CD14-positive monocyte (primary cell): ENCODE results near the gene CCDC78. TPM values are rescaled to one million over a fixed set of nuclear protein-coding genes. Genes with fewer than 3 reads are reported as not detected.

ENCODE experiments used
- DNase-seq, 3 donors: peaks; one replicate each; pipeline ENCODE4 v3.0.0-alpha.2; 2011 to 2022
- H2AFZ ChIP-seq: 2 replicates; pipeline ENCODE4 v1.6.0; 2012; ENCODE audit warnings: mild to moderate bottlenecking, low read depth, low read length, inconsistent platforms; ENCODE audit not compliant: insufficient read depth, poor library complexity, severe bottlenecking
- H3K27ac ChIP-seq, 2 donors: 1 replicate in 1 of 2; 2 replicates in 1 of 2; pipeline ENCODE4 v1.5.1; 2012 to 2013; ENCODE audit warnings: low read length in 2 of 2, control low read depth in 1 of 2, inconsistent platforms in 1 of 2, low read depth in 1 of 2, mild to moderate bottlenecking in 1 of 2
- H3K27me3 ChIP-seq, 2 donors: one replicate each; pipeline versions ENCODE4 v1.6.0 to v1.6.1; 2011 to 2013; ENCODE audit warnings: low read length in 2 of 2; ENCODE audit not compliant: control insufficient read depth in 2 of 2, insufficient read depth in 2 of 2
- H3K36me3 ChIP-seq, 2 donors: replicated peaks in 1 of 2; 1 replicate in 1 of 2; 2 replicates in 1 of 2; pipeline versions ENCODE4 v1.5.1 to v1.6.1; 2012 to 2013; ENCODE audit warnings: low read length in 2 of 2, control low read depth in 1 of 2, inconsistent platforms in 1 of 2, mild to moderate bottlenecking in 1 of 2; ENCODE audit not compliant: insufficient read depth in 2 of 2, control insufficient read depth in 1 of 2
- H3K4me1 ChIP-seq, 2 donors: 1 replicate in 1 of 2; 2 replicates in 1 of 2; pipeline versions ENCODE4 v1.5.1 to v1.6.1; 2012 to 2013; ENCODE audit warnings: low read length in 2 of 2, control low read depth in 1 of 2, inconsistent platforms in 1 of 2, mild to moderate bottlenecking in 1 of 2, moderate library complexity in 1 of 2; ENCODE audit not compliant: insufficient read depth in 2 of 2, control insufficient read depth in 1 of 2
- H3K4me2 ChIP-seq: replicated peaks from 2 replicates; pipeline ENCODE3; 2012; ENCODE audit warnings: low read length, moderate library complexity, mild to moderate bottlenecking; ENCODE audit not compliant: poor library complexity, severe bottlenecking; ENCODE audit errors: extremely low read depth
- H3K4me3 ChIP-seq, 3 experiments: fragments of 200-600 bp in 1 of 3; sonication (generic) in 1 of 3; replicated peaks in 1 of 3; 1 replicate in 2 of 3; 2 replicates in 1 of 3; pipeline ENCODE4 v1.5.1; 2011 to 2013; ENCODE audit warnings: low read length in 3 of 3, mild to moderate bottlenecking in 3 of 3, control low read depth in 2 of 3, low read depth in 2 of 3, inconsistent platforms in 1 of 3, moderate library complexity in 1 of 3
- H3K79me2 ChIP-seq: 2 replicates; pipeline ENCODE4 v1.6.0; 2012; ENCODE audit warnings: mild to moderate bottlenecking, control low read depth, inconsistent platforms, low read length, moderate library complexity; ENCODE audit not compliant: insufficient read depth
- H3K9ac ChIP-seq: 2 replicates; pipeline ENCODE4 v1.6.0; 2017; ENCODE audit warnings: low read length, mild to moderate bottlenecking; ENCODE audit not compliant: insufficient read depth, poor library complexity, severe bottlenecking
- H3K9me3 ChIP-seq, 2 donors: replicated peaks in 1 of 2; 1 replicate in 1 of 2; 2 replicates in 1 of 2; pipeline versions ENCODE4 v1.5.1 to v1.6.1; 2012 to 2013; ENCODE audit warnings: low read length in 2 of 2, control low read depth in 1 of 2; ENCODE audit not compliant: control insufficient read depth in 1 of 2, insufficient read depth in 1 of 2
- H4K20me1 ChIP-seq: 2 replicates; pipeline ENCODE4 v1.6.0; 2012; ENCODE audit warnings: mild to moderate bottlenecking, low read length, control low read depth, moderate library complexity; ENCODE audit not compliant: insufficient read depth
- H3K27ac Mint-ChIP-seq, 7 donors: one replicate each; pipeline ENCODE4 v1.8.0; 2020; ENCODE audit warnings: mild to moderate bottlenecking in 7 of 7, mixed read lengths in 7 of 7, moderate library complexity in 6 of 7, inconsistent platforms in 2 of 7
- H3K27me3 Mint-ChIP-seq, 3 donors: one replicate each; pipeline ENCODE4 v1.8.0; 2021 to 2022; ENCODE audit warnings: low read depth in 3 of 3, mild to moderate bottlenecking in 3 of 3, mixed read lengths in 3 of 3, moderate library complexity in 3 of 3, inconsistent platforms in 1 of 3
- H3K36me3 Mint-ChIP-seq, 2 donors: one replicate each; pipeline ENCODE4 v1.8.0; 2020; ENCODE audit warnings: mixed read lengths in 2 of 2, inconsistent platforms in 1 of 2, mild to moderate bottlenecking in 1 of 2
- H3K4me1 Mint-ChIP-seq: one replicate; pipeline ENCODE4 v1.8.0; 2020; ENCODE audit warnings: mild to moderate bottlenecking, mixed read lengths
- H3K4me3 Mint-ChIP-seq, 2 donors: one replicate each; pipeline ENCODE4 v1.8.0; 2020; ENCODE audit warnings: mild to moderate bottlenecking in 2 of 2, mixed read lengths in 2 of 2, moderate library complexity in 1 of 2
- H3K9me3 Mint-ChIP-seq, 7 donors: one replicate each; pipeline ENCODE4 v1.8.0; 2020 to 2022; ENCODE audit warnings: mixed read lengths in 7 of 7, mild to moderate bottlenecking in 6 of 7, moderate library complexity in 6 of 7, inconsistent platforms in 2 of 7
- whole genome bisulfite sequencing: methylation state at CpG from one replicate; pipeline ENCODE4 v1.1.5; 2013; ENCODE audit warnings: missing lambda C conversion rate; ENCODE audit not compliant: insufficient coverage; 5-methylcytosine and 5-hydroxymethylcytosine counted together
- intact Hi-C, 2 donors: fragments of 100-400 bp; cut with micrococcal nuclease; formaldehyde crosslinking; loops; one replicate each; pipeline versions ENCODE4 v1.15.0 to v1.15.1; 2023
- polyA plus RNA-seq, 3 donors: library from polyadenylated mRNA; depleted of rRNA in 1 of 3; unstranded in 2 of 3; stranded (reverse) in 1 of 3; fragments of 300-500 nt in 2 of 3; fragments of >200 nt in 1 of 3; fragmentation: Illumina TruSeq in 2 of 3; gene quantifications; 1 replicate in 2 of 3; 2 replicates in 1 of 3; pipeline ENCODE4 v1.2.3, GENCODE V29; 2012 to 2021
- TF ChIP-seq, protein P1 (sequence below): fragments of 200-600 bp; IDR thresholded peaks from one replicate; pipeline ENCODE4 v1.8.0; 2022; ENCODE audit warnings: antibody characterized with exemption, mild to moderate bottlenecking

CCDC78 gene
- polyA plus RNA-seq, 3 donors = 0.96 TPM; not detected in 2

- peak overlapping the region; percentile 66 to 78 for H3K4me3 Mint-ChIP-seq
- Histone ChIP-seq H3K9me3 (no peaks in the 10 kb centered on the region), H3K4me1 (peaks cover 38 to 64% of the 10 kb centered on the region in 2 donors), H4K20me1 (peaks cover 32% of the 10 kb centered on the region), H3K4me3 (peak overlapping the region; percentile 32 to 78 (median 36)), H3K36me3 (peaks cover 20 to 21% of the 10 kb centered on the region in 2 donors), H3K4me2 (peak overlapping the region; percentile 86), H3K79me2 (peaks cover 33% of the 10 kb centered on the region), H3K27me3 (no peaks in the 10 kb centered on the region), H2AFZ (peak overlapping the region; percentile 76), H3K9ac (peak overlapping the region; percentile 57), H3K27ac (peak overlapping the region in 1 of 2 donors; percentile 64)
- intact Hi-C loops = loop anchor here (5.0 kb wide), 2 partner anchors 46 to 96 kb away; partner anchors contain the start of gene METTL26 (in 1 of the 2)
- peaks cover 26% of the 10 kb centered on the region for H3K4me1 Mint-ChIP-seq
- peak overlapping the region in 6 of 7 donors; percentile 35 to 83 (median 56) for H3K27ac Mint-ChIP-seq
- peaks cover 0 to 2% (median 1%) of the 10 kb centered on the region in 3 donors for H3K27me3 Mint-ChIP-seq
- H3K36me3 Mint-ChIP-seq = peaks cover 26 to 39% of the 10 kb centered on the region in 2 donors
- 20% methylated on average over 52 of the region's 57 CpGs for WGBS
- DNase-seq = no peak
- TF ChIP-seq, protein P1, sequence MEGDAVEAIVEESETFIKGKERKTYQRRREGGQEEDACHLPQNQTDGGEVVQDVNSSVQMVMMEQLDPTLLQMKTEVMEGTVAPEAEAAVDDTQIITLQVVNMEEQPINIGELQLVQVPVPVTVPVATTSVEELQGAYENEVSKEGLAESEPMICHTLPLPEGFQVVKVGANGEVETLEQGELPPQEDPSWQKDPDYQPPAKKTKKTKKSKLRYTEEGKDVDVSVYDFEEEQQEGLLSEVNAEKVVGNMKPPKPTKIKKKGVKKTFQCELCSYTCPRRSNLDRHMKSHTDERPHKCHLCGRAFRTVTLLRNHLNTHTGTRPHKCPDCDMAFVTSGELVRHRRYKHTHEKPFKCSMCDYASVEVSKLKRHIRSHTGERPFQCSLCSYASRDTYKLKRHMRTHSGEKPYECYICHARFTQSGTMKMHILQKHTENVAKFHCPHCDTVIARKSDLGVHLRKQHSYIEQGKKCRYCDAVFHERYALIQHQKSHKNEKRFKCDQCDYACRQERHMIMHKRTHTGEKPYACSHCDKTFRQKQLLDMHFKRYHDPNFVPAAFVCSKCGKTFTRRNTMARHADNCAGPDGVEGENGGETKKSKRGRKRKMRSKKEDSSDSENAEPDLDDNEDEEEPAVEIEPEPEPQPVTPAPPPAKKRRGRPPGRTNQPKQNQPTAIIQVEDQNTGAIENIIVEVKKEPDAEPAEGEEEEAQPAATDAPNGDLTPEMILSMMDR = no peak
- H3K9me3 Mint-ChIP-seq = no peaks in the 10 kb centered on the region
These were observed 42.7 kb downstream of the CCDC78 start for GRCh38 chr16:683396-684070.

DNA sequence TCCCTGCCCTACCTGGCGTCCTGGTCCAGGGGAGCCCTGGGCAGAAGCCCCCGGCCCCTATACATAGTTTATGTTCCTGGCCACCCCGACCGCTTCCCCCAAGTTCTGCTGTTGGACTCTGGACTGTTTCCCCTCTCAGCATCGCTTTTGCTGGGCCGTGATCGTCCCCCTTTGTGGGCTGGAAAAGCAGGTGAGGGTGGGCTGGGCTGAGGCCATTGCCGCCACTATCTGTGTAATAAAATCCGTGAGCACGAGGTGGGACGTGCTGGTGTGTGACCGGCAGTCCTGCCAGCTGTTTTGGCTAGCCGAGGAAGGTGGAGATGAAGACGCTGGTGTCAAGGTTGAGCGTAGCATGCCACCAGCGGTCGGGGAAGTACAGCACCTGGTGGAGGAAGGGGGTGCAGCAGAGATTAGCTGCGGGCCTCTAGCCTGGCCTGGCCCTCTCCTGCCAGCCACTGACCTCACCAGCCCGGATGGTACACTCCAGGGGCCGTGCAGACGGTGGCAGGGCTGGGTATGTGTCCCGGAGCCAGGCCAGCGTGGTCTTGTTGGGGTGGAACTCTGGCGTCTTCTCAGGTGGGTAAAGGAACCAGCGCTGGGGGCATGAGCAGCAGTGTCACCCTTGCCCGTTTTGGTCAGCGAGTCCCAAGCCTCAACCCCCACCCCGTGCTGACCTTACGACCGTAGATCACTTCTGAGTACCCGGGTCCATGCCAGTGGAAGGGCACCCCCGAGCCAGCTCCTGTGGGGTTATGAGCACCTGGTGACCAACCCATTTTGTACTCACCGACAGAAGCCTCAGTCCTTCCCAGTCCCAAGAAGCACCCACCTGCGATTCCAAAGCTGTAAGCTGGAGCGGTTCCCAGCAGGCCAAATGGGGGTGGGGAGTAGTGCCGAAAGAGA is 43.5 kb downstream of the CCDC78 start:
- H3K4me2 ChIP-seq = peak overlapping the region; percentile 86
- Mint-ChIP-seq H3K27me3 (peaks cover 0 to 6% (median 2%) of the 10 kb centered on the region in 3 donors), H3K27ac (peak overlapping the region in 3 of 7 donors; percentile 48 to 83 (median 81)), H3K9me3 (no peaks in the 10 kb centered on the region), H3K4me1 (peaks cover 26% of the 10 kb centered on the region), H3K36me3 (peaks cover 25 to 37% of the 10 kb centered on the region in 2 donors), H3K4me3 (peak overlapping the region; percentile 66 to 78)
- peaks cover 38 to 63% of the 10 kb centered on the region in 2 donors for H3K4me1 ChIP-seq
- TF ChIP-seq, protein P1 = no peak
- intact Hi-C loops = loop anchor here (5.0 kb wide), 2 partner anchors 45 to 95 kb away; partner anchors contain the start of gene METTL26 (in 1 of the 2)
- H3K27ac ChIP-seq = peak overlapping the region in 1 of 2 donors; percentile 64
- no peak for DNase-seq
- H4K20me1 ChIP-seq = peaks cover 32% of the 10 kb centered on the region
- H3K79me2 ChIP-seq = peaks cover 33% of the 10 kb centered on the region
- H3K9me3 ChIP-seq = no peaks in the 10 kb centered on the region
- no peak overlapping the region for H2AFZ ChIP-seq
- H3K27me3 ChIP-seq = no peaks in the 10 kb centered on the region
- 94% methylated on average over 31 of the region's 36 CpGs for WGBS
- peak overlapping the region in 1 of 3 experiments; percentile 78 for H3K4me3 ChIP-seq
- no peak overlapping the region for H3K9ac ChIP-seq
- peaks cover 20 to 21% of the 10 kb centered on the region in 2 donors for H3K36me3 ChIP-seq
